HG02588 (cell line): Measurements from ENCODE around the gene PSD.

Experiments
- ATAC-seq: cut with Tn5 transposase; IDR thresholded peaks from one replicate; pipeline ENCODE4 v1.9.1; 2021; ENCODE audit warnings: mild to moderate bottlenecking, moderate library complexity; ENCODE audit not compliant: unreplicated experiment

The PSD gene

DNA sequence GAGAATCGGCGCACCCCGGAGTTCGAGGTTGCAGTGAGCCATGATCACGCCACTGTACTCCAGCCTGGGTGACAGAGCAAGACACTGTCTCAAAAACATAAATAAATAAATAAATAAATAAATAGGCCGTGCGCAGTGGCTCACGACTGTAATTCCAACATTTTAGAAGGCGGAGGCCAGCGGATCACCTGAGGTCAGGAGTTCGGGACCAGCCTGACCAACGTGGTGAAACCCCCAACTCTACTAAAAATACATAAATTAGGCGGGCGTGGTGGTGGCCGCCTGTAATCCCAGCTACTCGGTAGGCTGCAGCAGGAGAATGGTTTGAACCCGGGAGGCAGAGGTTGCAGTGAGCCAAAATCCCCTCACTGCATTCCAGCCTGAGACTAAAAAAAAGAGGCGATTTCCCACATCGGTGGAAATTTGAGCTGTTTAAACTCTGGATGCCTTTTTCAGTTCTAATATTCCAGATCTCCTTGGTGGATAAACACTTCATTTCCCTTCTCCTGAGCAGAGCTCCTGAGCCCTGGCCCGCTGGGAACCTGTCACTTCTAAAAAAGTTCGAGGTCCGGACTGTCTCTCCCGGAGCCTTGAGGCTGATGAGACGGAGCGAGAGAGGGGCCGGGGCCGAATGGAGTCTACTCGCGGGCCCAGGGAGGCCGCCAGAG, 25.0 kb downstream of the PSD start:
- no peak for ATAC-seq

DNA sequence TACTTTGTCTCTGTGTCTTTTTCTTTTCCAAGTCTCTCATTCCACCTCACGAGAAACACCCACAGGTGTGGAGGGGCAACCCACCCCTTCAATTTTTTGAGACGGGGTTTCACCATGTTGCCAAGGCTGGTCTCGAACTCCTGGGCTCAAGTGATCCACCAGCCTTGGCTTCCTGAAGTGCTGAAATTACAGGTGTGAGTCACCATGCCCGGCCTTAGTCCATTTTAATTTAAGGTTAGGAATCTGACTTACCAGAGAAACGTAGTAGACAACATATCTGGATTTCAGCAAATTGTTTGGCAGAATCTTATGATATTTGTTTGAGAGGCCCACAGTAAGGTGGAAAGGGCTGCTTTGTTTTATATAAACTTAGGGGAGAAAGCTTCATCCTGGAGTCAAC, 26.3 kb downstream of the PSD start:
- no peak for ATAC-seq

DNA sequence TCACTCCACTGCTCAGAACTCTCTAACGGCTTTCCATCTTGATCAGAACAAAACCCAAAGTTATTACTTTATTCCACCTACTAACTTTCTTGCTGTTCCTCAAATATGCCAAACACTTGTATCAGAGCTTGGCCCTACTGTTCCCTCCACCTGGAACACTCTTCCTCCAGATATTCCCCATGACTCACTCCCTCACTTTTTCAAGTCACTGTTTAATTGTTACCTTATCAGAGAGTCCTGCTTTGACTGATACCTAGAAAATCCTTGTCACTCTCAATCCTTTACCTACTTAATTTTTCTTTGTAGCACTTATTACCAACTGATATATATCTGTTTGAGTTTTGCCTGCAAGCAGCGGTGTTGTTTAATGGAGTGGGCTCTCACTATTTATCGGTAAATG, 28.7 kb downstream of the PSD start:
- ATAC-seq, result no peak

DNA sequence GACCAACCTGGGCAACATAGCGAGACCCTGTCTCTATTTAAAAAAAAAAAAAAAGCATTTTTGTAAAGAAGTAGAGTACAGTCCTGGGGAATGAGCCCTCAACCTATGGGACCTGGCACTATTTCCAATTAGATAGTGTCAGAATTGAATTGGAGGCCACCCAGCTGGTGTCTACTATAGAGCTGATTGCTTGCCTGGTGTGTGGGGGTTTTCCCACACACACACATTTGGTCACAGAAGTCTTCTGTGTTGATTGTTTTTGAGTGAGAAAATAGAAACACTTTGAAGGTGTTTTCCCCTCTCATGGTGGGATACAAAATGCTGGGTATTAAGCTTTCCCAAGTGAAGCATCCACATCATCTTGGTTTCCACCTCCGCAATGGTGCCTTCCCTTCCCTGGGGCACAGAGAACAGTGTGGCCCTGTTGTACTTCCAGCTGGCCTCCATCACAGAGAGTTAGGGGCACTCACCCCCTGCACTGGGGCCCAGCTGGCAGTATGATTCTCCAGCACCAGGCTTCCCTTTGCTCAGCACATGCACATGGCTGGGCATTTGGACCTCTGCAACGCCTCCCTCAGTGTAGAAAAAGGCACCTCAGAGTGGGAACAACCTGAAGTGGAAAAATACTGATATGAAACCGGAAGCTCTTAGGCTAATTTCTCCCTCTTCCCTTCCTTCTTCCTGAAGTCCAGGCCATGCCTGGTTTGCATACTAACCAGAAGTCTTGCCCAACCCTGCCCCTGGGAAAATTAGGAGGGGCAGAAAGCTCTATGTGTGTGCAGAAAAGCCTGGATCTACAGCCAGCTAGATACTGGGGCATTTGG, 33.8 kb downstream of the PSD start:
- no peak for ATAC-seq

DNA sequence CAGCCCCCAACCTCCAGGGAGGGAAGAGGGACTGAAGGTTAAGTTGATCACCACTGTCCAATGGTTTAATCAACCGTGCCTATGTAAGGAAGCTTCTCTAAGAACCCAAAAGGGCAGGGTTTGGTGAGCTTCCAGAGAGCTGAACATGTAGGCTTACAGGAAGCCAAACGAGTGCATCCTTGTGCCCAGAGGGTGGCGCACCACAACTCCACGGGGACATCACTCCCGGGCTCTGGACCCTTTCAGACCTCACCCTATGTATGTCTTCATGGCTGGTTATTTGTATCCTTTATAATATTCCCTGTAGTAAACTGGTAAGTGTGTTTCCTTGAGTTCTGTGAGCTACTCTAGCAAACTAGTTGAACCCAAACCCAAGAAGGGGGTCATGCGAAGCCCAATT, 34.5 kb downstream of the PSD start:
- no peak for ATAC-seq

DNA sequence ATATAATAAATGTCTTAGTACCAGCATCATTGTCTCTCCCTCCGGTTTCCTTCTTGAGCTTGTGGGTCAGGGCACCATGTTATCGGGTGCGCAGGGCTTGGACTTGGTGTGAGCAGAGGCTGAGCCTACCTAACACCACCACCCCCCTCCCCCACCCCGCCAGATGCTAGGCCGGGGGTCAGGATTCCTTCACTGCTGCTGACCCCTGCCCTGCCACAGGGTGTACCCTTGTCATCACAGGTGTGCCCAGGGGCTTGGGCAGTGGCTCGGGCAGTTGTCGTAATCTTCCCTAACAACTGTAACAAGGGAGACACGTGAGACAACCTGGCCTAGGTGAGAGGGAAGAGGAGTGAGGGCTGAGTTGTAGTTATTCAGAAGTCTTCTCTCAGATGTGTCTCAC, 35.7 kb downstream of the PSD start:
- no peak for ATAC-seq

DNA sequence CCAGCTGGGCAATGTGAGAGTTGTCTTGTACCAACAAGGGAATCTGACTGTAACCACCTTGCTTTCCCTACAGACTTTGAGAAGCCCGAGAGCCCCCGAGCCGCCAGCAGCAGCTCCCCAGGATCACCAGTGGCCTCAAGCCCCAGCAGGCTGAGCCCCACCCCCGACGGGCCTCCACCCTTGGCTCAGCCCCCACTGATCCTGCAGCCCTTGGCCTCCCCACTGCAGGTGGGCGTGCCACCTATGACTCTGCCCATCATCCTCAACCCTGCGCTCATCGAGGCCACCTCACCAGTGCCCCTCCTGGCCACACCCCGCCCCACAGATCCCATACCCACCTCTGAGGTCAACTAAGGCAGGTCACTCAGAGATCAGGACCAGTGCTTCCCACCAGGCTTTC, 36.6 kb downstream of the PSD start:
- no peak for ATAC-seq

DNA sequence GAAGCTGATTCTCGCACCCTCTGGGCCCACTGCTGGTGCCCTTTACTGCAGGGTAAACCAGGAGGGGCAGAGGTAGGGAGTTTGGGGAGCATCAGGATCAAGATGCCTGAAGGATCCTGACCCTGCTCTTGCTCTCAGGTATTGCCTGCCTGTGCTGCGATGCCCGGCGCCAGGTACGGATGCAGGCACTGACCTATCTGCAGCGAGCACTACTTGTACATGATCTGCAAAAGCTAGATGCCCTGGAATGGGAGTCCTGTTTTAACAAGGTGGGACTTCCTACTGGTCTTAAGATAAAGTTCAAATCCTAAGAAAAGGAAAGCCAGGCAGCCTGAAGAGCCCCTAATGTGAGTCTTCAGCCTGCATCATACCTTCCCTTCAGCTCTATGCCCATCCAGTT, 39.2 kb downstream of the PSD start:
- no peak for ATAC-seq

DNA sequence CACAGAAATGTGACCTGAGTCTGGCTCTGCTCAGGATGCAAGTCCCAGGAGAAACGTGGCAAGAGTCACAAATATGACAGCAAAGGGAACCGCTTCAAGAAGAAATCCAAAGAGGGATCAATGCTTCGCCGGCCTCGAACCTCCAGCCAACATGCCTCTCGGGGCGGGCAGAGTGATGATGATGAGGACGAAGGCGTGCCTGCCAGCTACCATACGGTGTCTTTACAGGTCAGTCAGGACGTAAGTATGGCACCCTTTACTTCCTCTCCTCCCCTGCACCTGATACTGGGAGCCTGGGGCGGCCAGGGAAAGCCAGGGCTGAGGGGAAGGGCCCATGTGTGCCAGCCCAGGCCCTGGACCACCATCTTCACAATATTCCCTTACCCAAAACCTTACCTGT, 41.7 kb downstream of the PSD start:
- no peak for ATAC-seq

DNA sequence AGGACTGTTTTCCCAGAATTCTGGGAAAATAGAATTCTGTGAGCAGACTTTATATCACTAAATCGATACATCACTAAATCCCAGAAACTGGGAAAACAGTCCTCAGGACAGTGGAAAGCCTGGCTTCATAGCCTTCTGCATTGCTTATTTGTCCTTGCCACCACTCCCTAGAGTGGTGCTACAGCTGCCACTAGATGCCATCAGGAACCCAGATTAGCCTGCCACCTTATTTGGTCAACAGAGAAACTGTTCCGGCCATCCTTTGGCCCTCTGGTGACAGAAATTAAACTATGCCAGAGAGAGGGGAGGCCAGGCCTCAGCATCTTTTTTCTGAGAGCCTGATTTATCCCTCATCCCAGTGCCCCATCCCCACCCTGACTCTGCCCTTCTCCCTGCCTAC, 42.7 kb downstream of the PSD start:
- no peak for ATAC-seq

DNA sequence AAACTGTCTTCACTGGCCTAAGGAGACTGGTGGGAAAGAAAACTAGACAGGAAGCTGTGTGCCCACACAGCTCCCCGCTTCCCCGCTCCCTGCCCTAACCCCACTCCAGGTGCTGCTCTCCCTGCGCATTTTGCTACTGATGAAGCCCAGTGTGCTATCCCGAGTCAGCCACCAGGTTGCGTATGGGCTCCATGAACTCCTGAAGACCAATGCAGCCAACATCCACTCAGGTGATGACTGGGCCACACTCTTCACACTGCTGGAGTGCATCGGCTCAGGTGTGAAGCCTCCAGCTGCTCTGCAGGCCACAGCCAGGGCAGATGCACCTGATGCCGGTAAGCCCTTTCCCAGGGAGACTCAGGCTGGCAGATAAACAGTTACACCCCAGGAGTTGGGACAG, 43.3 kb downstream of the PSD start:
- ATAC-seq, result no peak

DNA sequence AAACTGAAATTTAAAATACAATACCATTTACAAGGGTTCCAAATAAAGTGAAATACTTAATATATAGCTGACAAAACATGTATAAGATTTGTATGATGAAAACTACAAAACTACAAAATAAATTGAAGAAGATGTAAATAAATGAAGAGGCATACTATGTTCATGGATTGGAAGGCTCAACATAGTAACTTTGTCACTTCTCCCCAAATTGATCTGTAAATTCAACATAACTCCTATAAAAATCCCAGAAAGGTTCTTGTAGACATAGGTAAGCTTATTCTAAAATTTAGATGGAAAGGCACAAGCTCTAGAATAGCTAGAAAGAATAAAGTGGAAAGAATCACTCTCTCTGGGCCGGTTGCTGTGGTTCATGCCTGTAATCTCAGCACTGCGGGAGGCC, 47.3 kb downstream of the PSD start:
- no peak for ATAC-seq

DNA sequence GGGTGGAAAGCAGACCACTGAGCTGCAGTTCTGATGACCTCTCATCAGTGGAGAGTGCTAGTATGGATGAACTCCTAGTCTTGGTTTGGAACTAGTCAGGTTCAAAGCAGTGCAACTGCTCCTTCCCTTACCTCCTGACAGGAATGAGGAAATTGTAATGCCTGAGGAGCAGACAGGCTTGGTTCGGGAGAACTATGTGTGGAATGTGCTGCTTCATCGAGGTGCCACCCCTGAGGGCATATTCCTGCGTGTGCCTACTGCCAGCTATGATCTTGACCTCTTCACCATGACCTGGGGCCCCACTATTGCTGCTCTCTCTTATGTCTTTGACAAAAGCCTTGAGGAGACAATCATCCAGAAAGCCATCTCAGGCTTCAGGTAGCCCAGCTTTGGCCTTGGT, 50.5 kb downstream of the PSD start:
- no peak for ATAC-seq

DNA sequence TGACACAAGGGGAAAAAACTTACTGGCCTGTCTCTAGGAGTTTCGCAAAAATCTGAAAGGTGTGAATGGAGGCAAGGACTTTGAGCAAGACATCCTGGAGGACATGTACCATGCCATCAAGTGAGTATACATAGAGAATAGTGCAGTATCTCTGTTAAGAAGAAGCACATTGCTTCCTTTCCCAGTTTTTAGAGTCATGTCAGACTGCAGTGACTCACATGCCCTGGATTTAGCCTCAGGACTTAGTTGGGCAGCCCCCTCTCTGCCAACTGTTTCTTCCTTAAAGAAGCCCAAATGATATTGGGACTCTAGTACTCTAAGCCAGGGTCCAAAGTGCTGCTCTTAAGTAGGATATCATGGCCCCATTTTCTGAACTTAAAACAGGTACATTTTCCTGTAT, 51.1 kb downstream of the PSD start:
- no peak for ATAC-seq

DNA sequence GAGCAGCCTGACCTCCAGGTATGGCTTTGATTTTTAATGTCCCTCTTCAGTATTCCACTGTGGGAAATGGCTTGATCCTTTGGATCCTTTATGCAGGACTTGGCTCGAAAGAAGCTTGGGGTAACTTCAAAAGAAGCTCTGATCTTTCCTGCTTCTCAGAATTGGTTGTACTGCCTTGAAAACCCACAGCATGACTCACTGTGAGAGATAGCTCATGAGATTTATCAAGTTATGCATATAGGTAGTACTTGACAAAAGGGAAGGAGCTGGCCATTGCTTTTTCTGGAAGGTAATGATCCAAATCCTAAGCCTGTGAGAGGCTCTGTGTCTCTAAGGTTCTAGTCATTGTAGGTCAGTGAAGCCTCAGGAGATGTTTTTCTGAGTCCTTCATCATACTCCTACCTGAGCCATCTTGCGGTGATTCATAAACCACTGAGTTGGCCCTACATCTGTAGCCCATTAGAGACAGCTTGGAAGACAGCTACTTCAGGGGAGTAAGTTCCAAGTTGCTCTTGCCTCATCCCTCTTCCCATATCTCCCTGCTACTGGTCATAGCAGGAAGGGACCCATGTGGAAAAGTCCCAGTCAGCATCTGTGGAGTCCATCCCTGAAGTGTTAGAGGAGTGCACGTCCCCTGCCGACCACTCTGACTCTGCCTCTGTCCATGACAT, 59.7 kb downstream of the PSD start:
- ATAC-seq, result no peak

DNA sequence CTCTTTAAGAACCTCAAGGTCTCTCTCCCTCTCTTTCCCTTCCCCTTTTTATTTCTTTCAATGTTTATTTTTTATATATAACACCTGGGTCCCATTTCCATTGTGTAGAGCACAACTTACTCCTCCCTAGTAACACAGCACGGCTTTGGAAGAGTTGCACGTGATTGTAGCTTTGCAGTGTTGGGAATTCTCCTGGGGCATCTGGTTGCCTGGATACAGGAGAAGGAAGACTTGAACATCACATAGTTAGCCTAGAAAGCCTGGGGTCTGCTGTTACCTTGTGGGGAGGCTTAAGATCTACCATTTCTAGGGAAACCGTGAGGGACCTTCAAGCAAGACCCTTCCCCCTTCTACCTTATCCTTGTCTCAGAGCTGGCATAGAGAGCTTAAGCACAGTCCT, 64.1 kb downstream of the PSD start:
- ATAC-seq, result no peak
